Activated T-helper 2 cell treated with anti-CD3 and anti-CD28 coated beads, Interferon-gamma antibody, Interleukin-2, Interleukin-4, amounts not matched to agents 10 μg/mL and 5 μg/mL and 100 μg/mL, durations not matched to agents 14 hours and 24 hours and 36 hours (primary cell): ENCODE data around the gene CD177. TPM values are rescaled to one million over a fixed set of nuclear protein-coding genes. Genes with fewer than 3 reads are reported as not detected.
"Not testable (repeated sequence)": the region's sequence is repeated elsewhere in the genome, so short reads cannot be mapped to it uniquely, and the experiment has no call there.

ENCODE experiments used
- DNase-seq: peaks from one replicate; pipeline ENCODE4 v3.0.0; 2021; ENCODE audit warnings: low spot score
- H3K27ac Mint-ChIP-seq: one replicate; pipeline ENCODE4 v1.8.0; 2021; ENCODE audit warnings: mixed read lengths
- H3K27me3 Mint-ChIP-seq: one replicate; pipeline ENCODE4 v1.8.0; 2021; ENCODE audit warnings: low read depth, mixed read lengths
- H3K36me3 Mint-ChIP-seq: one replicate; pipeline ENCODE4 v1.8.0; 2021; ENCODE audit warnings: low read depth, mixed read lengths
- H3K4me1 Mint-ChIP-seq: one replicate; pipeline ENCODE4 v1.8.0; 2021; ENCODE audit warnings: low read depth, mixed read lengths
- H3K4me3 Mint-ChIP-seq: one replicate; pipeline ENCODE4 v1.8.0; 2021; ENCODE audit warnings: low read depth, mild to moderate bottlenecking, moderate library complexity, mixed read lengths
- H3K9me3 Mint-ChIP-seq: one replicate; pipeline ENCODE4 v1.8.0; 2021; ENCODE audit warnings: mixed read lengths
- intact Hi-C: fragments of 100-400 bp; cut with micrococcal nuclease; formaldehyde crosslinking; loops from one replicate; pipeline ENCODE4 v1.15.1; 2023
- total RNA-seq: library from RNA; stranded (reverse); gene quantifications from 2 replicates; pipeline ENCODE4 v1.2.3, GENCODE V29; 2022

The CD177 gene
- total RNA-seq, 1 donor from 2014 or later: not detected

DNA sequence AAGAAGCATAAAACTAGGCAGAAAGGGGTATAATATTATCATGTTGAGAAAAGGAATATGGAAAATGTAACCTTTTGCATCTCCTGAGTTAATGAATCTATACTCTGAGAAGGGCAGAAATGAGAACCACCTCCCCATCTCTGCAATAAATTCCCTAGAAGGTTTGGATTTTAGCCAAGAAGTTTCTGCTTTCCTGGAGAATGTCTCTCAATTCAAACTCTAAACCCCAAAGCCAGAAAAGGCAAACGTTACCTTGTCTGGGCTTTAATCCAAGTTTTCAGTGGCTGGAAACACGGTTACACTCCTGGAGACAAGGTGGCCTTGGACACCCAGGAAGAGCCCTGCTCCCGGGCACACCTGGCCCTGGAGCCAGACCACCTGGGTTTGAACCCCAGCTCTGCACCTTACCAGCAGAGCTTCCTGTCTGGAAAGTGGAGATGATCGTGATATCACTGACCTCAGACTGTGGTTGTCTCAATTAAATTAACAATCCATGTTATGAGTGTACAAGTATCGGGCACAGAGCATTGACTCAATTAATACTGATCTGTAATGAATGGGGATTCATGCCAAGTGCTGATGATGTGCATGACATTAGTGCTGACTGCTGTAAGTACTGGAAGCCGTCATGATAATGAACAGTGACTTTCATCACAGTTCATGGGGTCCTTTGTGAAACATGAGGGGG, 14.1 kb upstream of the CD177 start:
- DNase-seq, H3K4me3 Mint-ChIP-seq, H3K4me1 Mint-ChIP-seq, H3K9me3 Mint-ChIP-seq, H3K27ac Mint-ChIP-seq, H3K27me3 Mint-ChIP-seq, intact Hi-C loops, H3K36me3 Mint-ChIP-seq: not testable (repeated sequence)

- H3K4me3 Mint-ChIP-seq, H3K9me3 Mint-ChIP-seq, intact Hi-C loops, H3K4me1 Mint-ChIP-seq, DNase-seq, H3K27ac Mint-ChIP-seq, H3K36me3 Mint-ChIP-seq, H3K27me3 Mint-ChIP-seq: not testable (repeated sequence)
Observed at GRCh38 chr19:43340101-43340500, 13.4 kb upstream of the CD177 start.

DNA sequence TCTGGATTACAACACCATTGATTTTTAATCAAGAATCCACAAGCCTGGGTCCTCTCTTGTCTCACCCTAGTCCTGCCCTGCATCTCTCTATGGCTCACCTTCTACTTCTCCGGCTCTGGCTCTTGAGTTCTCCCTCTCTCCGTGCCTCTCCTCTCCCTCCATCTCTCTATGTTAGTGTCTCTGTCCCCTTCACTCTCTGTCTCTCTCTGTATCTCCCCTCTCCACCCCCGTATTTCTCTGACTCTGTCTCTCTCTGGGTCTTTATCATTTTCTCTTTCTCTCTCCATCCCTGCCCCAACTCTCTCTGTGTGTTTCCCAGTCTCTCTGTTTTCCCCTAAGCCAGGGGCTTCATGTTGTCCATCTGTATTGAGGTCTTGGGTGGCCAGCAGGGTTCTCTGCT, 12.4 kb upstream of the CD177 start:
- DNase-seq, intact Hi-C loops, H3K27me3 Mint-ChIP-seq, H3K27ac Mint-ChIP-seq, H3K36me3 Mint-ChIP-seq, H3K9me3 Mint-ChIP-seq, H3K4me1 Mint-ChIP-seq, H3K4me3 Mint-ChIP-seq: not testable (repeated sequence)

DNA sequence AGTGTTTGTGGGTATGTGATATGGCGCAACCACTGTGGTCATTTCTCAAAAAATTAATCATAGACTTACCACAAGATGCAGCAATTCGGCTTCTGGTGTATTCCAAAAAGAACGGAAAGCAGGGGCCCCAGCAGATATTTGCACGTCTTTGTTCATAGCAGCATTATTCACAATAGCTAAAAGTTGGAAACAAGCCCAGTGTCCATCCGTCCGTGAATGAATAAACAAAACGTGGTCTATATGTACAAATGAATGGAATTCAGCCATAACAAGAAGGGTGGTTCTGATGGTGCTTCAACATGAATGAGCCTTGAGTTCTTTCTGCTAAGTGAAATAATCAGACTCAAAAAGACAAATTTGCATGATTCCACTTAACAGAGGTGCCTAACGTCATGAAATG, 11.4 kb upstream of the CD177 start:
- H3K4me1 Mint-ChIP-seq, DNase-seq, H3K27ac Mint-ChIP-seq, intact Hi-C loops, H3K27me3 Mint-ChIP-seq, H3K36me3 Mint-ChIP-seq, H3K4me3 Mint-ChIP-seq, H3K9me3 Mint-ChIP-seq: not testable (repeated sequence)

DNA sequence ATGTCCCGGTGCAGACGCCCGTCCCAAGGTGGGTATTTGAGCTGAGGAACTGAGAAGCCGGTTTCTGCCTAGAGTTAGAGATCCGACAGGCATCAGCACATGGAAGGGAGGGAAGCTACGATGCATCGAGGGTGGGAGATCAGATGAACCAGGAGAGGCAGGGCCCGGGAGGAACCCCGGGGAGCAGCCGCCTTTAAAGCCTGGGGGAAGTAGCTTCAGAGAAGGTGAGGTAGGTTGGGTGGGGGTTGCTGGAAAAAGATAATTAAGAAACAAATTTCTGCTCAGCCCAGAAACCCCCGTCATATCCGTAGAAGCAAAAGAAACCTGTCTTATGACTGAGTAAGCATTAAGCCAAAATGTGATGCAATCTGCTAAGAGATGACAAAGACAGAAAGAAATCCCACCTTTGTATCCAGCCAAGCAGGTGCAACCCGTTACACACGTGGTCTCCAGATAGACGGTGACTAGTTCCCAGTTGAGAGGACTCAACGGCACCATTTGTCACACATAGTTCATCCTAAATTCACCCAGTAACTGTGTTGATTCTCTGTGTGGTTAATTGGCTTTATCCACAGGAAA, 9.1 kb upstream of the CD177 start:
- H3K27ac Mint-ChIP-seq, DNase-seq, H3K4me1 Mint-ChIP-seq, intact Hi-C loops, H3K36me3 Mint-ChIP-seq, H3K9me3 Mint-ChIP-seq, H3K27me3 Mint-ChIP-seq, H3K4me3 Mint-ChIP-seq: not testable (repeated sequence)

GRCh38 chr19:43349813-43350212, 3.7 kb upstream of the CD177 start:
- H3K4me1 Mint-ChIP-seq, H3K27ac Mint-ChIP-seq, DNase-seq, H3K9me3 Mint-ChIP-seq, H3K36me3 Mint-ChIP-seq, intact Hi-C loops, H3K4me3 Mint-ChIP-seq, H3K27me3 Mint-ChIP-seq: not testable (repeated sequence)

GRCh38 chr19:43351998-43352746, 1.3 kb upstream of the CD177 start:
- H3K36me3 Mint-ChIP-seq: no peaks in the 10 kb centered on the region
- H3K4me1 Mint-ChIP-seq: no peaks in the 10 kb centered on the region
- DNase-seq: no peak
- no peaks in the 10 kb centered on the region for H3K9me3 Mint-ChIP-seq
- H3K4me3 Mint-ChIP-seq: no peak overlapping the region
- H3K27me3 Mint-ChIP-seq: peaks cover 4% of the 10 kb centered on the region
- H3K27ac Mint-ChIP-seq: no peak overlapping the region
- intact Hi-C loops: no loop called here

GRCh38 chr19:43354305-43354627, 780 bp downstream of the CD177 start:
- H3K27me3 Mint-ChIP-seq: peaks cover 4% of the 10 kb centered on the region
- H3K27ac Mint-ChIP-seq: no peak overlapping the region
- intact Hi-C loops: no loop called here
- no peak for DNase-seq
- no peaks in the 10 kb centered on the region for H3K36me3 Mint-ChIP-seq
- H3K9me3 Mint-ChIP-seq: no peaks in the 10 kb centered on the region
- no peaks in the 10 kb centered on the region for H3K4me1 Mint-ChIP-seq
- H3K4me3 Mint-ChIP-seq: no peak overlapping the region

DNA sequence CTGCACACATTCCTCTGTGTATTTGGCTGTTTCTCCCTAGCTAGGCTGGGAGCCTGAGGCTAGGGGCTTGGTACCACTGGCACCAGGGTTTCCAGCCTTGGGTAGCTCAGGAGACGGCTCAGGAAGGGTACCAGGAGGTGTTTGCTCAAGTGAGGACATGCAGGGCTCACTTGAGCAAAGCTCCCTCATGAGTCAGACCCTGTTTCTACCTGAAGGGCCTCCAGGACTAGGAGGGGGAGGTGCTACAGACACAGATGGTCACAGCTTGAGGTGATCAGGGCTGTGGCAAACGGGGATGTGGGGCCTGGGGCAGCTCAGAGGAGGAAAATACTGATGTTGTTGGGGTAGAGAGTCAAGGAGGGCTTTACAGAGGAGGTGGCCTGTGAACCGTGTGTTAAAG, 3.3 kb downstream of the CD177 start:
- H3K27ac Mint-ChIP-seq, H3K4me1 Mint-ChIP-seq, DNase-seq, H3K36me3 Mint-ChIP-seq, H3K9me3 Mint-ChIP-seq, H3K4me3 Mint-ChIP-seq, H3K27me3 Mint-ChIP-seq, intact Hi-C loops: not testable (repeated sequence)

- H3K27me3 Mint-ChIP-seq: no peaks in the 10 kb centered on the region
- no peak for DNase-seq
- no peaks in the 10 kb centered on the region for H3K4me1 Mint-ChIP-seq
- no peak overlapping the region for H3K4me3 Mint-ChIP-seq
- H3K9me3 Mint-ChIP-seq: no peaks in the 10 kb centered on the region
- no peak overlapping the region for H3K27ac Mint-ChIP-seq
- H3K36me3 Mint-ChIP-seq: no peaks in the 10 kb centered on the region
- intact Hi-C loops: no loop called here
Observed at GRCh38 chr19:43362179-43362578, 8.7 kb downstream of the CD177 start.

DNA sequence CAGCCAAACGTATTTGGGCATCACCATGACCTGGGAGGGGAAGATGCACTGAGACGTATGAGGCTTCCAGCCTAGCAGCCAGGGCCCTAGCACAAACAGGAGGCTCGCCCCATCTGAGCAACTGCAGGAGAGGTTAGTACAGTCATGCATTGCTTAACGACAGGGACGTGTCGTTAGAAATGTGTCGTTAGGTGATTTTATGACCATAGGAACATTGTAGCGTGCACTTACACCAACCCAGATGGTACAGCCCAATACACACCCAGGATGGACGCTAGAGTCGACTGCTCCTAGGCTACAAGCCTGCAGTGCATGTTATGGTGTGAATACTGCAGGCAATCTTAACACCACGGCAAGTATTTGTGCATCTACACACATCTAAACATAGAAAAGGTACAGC, 9.3 kb downstream of the CD177 start:
- no peaks in the 10 kb centered on the region for H3K9me3 Mint-ChIP-seq
- no peaks in the 10 kb centered on the region for H3K36me3 Mint-ChIP-seq
- no peak overlapping the region for H3K27ac Mint-ChIP-seq
- H3K27me3 Mint-ChIP-seq: no peaks in the 10 kb centered on the region
- no peaks in the 10 kb centered on the region for H3K4me1 Mint-ChIP-seq
- intact Hi-C loops: no loop called here
- no peak overlapping the region for H3K4me3 Mint-ChIP-seq
- DNase-seq: no peak

- DNase-seq, intact Hi-C loops, H3K4me1 Mint-ChIP-seq, H3K27ac Mint-ChIP-seq, H3K4me3 Mint-ChIP-seq, H3K27me3 Mint-ChIP-seq, H3K9me3 Mint-ChIP-seq, H3K36me3 Mint-ChIP-seq: not testable (repeated sequence)
Observed at GRCh38 chr19:43365677-43366076, 12.2 kb downstream of the CD177 start.

- H3K9me3 Mint-ChIP-seq: no peaks in the 10 kb centered on the region
- H3K36me3 Mint-ChIP-seq: no peaks in the 10 kb centered on the region
- no peak for DNase-seq
- no peak overlapping the region for H3K4me3 Mint-ChIP-seq
- intact Hi-C loops: no loop called here
- H3K4me1 Mint-ChIP-seq: no peaks in the 10 kb centered on the region
- no peak overlapping the region for H3K27ac Mint-ChIP-seq
- H3K27me3 Mint-ChIP-seq: no peaks in the 10 kb centered on the region
Observed at GRCh38 chr19:43367822-43368221, 14.3 kb downstream of the CD177 start.
